GM21390 (cell line): Measurements from ENCODE around the gene DRAM2.
A peak's percentile ranks its signal among the peaks of the same experiment; 100 is the strongest.

Source experiments
- ATAC-seq: cut with Tn5 transposase; IDR thresholded peaks from one replicate; pipeline ENCODE4 v1.9.1; 2021; ENCODE audit not compliant: unreplicated experiment

The DRAM2 gene

DNA sequence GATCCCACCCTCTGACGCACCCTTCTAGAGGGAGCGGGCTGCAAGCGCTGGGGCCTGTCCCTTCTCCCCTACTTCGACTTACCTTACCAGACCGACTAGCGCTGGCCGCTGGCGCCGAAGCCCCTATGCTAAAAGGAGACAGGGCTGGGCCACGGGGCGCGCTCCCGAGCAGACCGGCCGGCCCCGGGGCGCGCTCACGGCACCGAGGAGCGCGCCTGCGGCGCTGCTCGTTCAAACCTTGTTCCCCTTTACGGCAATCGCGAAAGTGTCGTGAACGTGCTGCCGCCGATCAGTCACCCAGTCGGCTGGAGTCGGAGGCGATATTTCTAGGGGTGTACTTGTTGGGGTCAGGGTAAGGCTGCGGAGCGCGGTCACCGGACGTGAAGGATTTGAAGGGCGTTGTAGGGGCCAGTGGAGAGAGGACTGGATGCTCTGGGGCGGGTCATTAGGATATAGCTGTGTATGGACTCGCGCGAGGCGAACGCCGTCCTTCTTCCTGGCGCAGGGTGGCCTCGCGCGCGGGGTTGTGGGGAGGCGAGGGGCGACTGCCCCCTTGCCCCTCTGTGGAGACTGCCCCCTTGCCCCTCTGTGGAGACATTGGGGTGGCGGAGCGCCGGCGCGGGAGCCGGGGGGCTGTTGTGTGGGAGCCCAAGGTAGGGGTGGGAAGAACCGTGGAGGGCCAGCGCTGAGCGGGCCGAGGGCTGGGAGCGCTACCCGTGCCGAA is at the start of gene DRAM2, which contains the start of gene CEPT1:
TSS of gene DRAM2 (minus strand) at position 138 of the 724 bp plus-strand sequence. CDS start 8,539 bp downstream, outside the sequence.
TSS of gene CEPT1 (plus strand) at position 268 of the 724 bp plus-strand sequence. CDS start 7,492 bp downstream, outside the sequence.
- ATAC-seq, result peak; percentile 57

DNA sequence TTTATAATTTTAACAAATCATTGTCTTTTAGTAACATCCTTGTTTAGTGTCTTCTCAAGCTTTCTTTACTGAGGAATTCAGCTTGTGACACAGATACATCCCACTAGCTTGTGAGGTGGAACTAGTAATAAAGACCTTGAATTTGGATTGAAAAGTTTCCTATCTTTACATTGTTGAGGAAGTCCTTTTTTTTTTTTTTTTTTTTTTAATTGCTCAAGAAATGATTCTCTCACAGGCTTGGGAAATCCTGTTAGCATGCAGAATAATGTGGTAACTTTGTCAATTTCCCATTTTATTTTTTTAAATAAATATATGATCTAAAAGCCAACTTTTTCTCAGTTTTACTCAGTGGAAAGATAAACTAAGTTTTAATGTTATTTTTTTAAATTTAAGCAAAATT is 44.8 kb upstream of the DRAM2 start:
- ATAC-seq, result no peak

DNA sequence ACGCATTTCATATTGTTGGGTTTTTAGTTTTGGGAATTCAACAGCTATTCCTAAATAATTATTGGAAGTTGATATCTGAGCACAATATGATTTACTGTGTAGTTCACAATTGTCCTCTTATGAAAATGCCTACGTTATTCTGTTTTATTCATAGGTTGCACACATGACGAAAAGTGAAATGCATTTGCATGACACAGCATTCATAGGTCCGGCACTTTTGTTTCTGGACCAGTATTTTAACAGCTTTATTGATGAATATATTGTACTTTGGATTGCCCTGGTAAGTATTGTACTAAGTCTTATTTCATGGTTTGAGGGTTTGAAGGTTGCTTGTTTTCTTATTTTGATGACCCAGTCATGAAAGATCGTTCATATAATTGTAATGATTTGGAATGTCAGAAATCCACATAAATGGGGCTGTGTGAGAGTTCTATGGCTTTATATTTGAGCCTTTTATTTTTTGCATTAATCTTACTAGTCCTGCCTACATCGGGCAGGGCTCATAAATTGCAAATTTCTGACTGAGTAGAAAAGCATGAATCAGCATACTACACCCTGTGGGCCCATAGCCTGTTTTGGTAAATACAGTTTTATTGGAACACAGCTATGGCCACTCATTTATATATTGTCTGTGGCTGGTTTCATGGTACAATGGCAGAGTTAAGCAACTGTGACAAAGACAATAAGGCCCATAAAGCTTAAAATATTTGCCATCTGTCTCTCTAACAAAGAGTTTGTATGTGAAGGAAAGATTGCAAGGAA is 43.6 kb upstream of the DRAM2 start:
- ATAC-seq, result no peak

DNA sequence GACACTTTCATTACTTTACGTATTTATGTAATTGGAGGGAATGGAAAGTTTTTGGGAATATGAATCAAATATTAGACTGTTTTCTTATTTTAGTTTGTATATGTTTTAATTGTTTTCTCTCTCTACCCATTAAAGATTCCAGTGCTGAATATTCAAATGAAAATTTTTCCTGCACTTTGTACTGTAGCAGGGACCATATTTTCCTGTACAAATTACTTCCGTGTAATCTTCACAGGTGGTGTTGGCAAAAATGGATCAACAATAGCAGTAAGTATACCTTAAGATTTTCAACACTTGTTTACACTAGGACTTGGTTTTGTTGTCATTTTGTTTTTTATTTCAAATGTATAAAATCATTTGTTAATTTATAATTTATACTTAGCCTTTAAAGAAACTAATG is 42.2 kb upstream of the DRAM2 start:
- no peak for ATAC-seq

DNA sequence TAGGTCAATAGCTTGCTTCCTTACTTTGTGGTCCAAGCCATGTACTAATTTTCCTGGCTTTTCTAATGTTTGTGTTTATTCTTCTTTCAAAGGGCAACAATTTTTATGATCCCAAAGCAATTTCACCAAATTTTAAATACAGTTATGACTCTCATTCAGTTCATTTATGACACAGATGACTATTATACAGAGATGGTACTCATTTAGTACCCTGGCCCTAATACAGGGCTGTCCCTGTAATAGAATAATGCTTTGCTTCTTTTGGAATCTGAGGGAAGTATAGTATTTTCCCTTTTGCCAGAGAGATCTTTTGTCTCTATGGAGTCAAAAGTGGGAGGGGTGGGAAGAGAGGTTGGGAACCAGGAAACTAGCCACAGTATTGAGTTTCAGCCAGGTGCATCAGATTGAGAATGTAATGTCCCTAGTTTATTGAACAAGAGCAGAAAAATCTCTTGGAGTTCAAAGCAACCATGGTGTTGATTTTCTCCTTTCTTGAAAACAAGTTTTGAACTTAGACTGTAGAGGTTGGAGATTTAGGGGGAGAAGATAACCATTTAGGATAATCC is 40.2 kb upstream of the DRAM2 start:
- no peak for ATAC-seq

DNA sequence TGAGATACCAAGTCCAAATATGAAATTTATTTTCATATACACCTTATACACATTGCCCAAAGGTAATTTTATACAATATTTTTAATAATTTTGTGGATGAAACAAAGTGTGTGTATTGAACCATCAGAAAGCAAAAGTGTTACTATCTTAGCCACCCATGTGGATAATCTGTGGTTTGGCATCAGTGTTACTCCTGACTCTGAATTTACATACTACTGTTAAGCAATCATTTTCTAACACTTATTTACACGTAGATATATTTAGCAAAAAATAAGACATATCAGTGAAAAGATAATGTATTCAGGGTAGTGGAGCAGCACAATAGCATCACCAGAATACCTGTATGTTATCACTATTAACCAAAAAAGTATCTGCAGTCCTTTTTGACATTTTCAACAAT is 36.8 kb upstream of the DRAM2 start:
- ATAC-seq, result peak; percentile 63

DNA sequence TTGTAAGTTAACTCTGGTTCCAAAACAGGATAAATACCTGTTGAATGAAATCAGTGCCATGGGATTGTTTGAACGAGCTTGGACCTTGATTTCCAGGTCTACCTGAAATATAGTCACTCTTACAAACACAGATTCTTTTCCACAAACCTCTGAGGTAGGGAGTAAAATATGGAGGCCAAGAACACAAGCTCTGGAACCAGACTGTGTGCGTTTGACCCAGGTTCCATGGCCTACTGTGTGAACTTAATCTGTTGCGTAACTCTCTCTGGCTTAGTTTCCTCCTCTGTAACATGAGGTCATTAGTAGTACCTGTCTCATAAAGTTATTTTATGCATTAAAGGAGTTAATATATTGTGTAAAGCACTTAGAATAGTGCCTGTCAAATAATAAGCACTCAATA is 35.5 kb upstream of the DRAM2 start:
- ATAC-seq, result no peak

DNA sequence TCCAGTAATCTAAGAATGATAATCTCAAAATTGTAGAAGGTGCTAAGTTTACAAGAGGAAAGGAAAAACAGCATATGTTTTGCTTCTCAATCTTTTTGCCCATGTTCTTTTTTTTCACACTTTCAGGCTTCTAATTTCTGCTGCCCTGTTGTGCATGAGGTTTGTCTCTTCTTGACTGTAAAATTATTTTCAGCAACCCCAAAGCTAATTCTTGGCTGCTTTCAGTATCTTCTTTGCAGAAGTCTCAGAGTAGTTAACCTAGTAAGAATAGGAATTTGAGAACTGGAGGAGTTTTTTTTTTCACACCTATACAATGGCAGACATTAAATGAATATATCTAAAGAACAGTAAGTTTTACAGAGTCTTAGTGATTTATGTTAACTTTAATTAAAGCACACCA is 34.2 kb upstream of the DRAM2 start:
- ATAC-seq, result no peak

DNA sequence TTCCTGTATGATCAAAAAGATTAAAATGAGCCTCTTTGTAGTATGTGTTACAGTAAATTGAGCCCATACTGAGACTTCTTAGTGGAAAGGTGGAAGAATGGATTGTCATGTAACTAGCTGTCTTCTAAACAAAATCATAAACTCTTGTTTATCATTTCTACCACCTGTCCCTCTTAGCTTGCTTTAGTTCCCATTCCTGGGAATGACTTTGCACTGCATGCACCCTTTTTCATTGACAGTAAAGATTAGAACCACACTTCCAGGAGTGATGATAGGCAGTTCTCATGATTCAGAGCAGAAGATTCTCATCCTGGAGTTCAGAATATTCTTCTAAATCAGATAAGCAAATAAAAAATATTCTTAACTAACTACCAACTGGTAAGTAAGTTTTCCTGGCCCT is 32.6 kb upstream of the DRAM2 start:
- ATAC-seq, result no peak

DNA sequence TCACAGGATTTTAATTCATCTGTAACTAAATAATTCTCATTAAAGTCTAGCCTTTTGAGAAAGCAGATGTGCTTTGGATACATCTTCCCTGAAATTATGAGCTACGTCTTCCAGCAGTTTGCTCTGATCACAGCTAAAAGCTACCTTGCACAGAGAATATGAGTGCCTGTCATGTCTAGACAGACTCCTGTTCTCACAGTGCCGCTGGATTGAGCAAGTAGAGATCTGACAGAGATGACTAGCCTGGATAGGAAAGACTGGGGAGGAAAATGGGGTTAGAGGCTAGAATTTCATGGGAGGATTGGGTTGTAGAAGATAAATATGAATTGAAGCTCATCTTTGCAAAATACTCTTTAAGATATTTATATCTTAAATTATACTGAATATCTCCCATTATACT is 24.3 kb upstream of the DRAM2 start:
- ATAC-seq, result no peak

DNA sequence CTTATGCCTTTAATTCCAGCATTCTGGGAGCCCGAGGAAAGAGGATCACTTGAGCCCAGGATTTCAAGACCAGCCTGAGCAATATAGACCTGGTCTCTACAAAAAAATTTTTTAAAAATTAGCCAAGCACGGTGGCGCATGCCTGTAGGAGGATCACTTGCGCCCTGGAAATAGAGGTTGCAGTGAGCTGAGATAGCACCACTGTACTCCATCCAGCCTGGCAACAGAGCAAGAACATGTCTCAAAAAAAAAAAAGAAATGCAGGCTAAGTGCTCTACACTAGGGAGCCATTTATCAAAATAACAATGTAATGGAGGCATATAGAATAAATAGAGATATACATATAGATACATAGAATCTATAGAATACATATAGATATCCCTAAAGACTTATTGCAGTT is 23.5 kb upstream of the DRAM2 start:
- ATAC-seq, result no peak

DNA sequence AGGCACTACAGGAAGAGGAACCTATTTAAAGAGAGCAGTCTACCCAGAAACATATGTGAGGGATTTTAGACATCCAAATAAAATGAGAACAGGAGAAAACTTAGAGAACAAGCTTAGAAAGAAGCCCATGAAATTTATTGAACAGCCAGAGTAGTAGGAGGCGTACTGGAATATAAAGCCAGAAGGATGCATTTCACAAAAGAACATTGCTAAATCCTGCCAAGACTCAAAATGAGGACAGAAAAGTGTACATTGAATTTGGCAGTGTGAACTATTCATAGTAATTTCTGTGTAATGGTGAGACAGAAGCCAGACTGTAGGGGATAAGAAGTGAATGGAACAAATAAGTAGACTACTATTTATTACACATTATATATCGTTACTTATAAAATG is 22.6 kb upstream of the DRAM2 start:
- no peak for ATAC-seq

DNA sequence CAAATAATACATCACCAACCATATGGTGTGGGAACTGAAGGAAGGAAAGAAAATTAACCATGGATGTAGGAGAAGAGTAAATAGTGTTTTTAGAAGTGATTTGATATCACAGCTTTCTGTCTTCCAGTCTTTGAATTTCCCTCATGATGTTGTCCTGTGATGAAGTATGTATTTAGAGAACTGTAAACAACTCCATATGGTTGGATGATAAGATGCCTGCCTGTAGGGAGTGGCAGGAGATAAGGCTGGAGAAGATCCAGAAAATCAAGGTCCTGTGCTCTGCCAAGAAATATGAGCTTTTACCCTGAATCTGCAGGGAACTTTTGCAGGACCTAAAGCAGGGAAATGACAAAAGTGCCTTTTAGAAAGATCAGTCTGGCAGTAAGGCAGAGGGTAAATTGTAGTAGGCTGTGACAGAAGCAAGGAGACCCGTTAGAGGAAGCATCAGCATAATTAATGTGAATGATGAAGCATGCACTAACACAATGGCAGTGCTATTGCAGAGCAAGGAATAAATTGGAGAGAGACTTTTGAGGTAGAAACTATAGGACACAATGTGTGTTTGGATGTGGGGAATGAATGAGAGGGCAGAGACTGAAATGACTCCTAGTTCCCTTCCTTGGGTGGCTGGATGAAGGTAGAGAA is 22.1 kb upstream of the DRAM2 start:
- no peak for ATAC-seq

DNA sequence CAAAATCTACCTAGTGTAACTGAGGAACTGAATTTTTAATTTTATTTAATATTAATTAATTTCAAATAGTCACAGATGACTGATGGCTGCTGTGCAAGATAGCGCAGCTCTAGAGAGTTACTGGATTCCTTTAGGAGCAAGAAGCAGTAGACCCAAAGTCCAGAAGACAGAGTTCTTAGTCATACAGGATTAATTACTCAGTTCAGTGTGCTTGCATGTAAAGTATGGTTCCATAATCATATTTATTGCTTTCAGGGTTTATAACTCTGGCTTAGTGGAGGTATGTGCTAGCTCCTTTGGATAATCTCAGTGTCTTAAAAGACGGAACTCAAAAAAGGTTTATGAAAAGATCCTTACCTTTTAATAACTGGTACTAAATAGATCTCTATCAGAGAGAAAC is 17.5 kb upstream of the DRAM2 start:
- ATAC-seq, result no peak

DNA sequence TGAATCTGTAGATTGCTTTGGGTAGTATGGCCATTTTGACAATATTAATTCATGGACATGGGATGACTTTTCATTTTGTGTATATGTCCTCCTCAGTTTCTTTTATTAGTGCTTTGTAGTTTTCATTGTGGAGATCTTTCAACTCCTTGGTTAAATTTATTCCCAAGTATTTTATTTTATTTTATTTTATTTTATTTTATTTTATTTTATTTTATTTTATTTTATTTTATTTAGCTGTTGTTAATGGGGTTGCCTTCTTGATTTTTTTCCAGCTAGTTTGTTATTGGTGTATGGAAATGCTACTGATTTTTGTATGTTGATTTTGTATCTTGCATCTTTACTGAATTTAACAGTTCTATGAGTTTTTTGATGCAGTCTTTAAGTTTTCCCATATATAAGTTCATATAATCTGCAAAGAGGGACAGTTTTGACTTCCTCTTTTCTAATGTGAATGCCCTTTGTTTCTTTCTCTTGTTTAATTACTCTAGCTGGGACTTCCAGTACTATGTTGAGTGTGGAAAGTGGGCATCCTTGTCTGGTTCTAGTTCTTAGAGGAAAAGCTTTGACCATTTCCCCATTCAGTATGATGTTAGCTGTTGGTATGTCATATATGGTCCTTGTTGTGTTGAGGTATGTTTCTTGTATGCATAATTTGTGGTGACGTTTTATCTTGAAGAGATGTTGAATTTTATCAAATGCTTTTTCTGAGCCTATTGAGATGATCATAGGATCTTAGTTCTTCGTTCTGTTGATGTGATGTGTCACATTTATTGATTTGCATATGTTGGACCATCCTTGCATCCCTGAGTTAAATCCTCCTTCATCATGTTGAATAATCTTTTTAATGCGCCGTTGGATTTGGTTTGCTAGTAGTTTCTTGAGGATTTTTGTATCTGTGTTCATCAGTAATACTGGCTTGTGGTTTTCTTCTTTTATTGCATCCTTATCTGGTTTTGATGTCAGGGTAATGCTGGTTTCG is 14.4 kb upstream of the DRAM2 start:
- ATAC-seq, result no peak

DNA sequence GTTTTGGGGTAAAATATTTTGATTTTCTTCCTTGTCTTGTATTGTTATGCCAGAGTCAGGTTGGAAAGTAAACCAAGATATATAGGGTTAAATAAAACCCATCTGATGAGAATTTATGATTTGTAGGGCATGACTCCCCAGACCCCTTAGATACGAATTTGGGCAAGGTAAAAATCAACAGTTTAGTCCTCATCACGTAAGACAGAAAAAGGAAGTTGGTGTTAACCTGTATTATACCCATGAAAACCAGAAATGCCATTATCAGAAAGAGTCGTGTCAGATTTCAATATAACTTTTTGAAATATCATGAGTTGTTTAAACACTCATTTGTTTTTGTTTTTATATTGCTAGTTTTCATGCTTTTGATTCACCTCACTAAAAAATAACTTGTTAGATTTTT is 11.9 kb upstream of the DRAM2 start:
- ATAC-seq, result no peak

DNA sequence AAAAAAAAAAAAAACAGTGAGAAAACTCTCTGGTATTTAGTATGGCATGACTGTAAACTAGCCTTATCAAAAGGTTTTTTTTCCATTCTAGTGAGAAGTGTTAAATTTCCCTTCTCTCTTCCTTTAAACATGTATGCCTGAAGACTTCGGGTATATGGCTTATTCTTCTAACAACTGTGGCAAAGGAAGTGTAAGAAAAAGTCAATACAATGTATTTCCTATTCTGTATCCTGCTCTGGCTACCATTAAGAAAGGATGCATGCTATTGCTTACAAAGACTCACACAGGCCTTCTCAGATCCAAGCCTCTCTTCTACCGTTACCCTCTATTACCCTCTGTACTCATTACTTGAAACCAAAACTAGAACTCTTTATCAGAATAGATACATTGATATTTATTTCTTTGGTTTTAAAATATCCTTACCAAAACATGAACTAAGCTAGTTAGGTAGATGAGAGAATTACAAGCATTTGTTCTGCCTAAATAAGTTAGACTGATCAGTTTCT is 8.5 kb upstream of the DRAM2 start:
- peak; percentile 82 for ATAC-seq

DNA sequence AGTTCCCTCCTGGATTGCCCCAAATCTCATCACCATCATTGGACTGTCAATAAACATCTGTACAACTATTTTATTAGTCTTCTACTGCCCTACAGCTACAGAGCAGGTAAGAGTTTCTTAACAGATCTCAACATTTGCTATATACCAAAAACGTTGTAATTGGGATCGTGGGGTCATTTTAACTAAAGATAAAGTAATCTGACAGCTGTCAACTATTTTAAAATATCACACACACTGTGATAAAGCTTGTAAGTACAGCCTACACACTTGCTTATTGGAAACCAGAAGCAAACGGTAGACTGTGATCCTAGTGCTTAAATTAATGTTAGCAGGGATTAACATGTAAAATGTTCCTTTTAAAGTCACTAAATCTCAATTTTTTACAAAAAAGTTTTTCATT is 8.1 kb upstream of the DRAM2 start:
- no peak for ATAC-seq

DNA sequence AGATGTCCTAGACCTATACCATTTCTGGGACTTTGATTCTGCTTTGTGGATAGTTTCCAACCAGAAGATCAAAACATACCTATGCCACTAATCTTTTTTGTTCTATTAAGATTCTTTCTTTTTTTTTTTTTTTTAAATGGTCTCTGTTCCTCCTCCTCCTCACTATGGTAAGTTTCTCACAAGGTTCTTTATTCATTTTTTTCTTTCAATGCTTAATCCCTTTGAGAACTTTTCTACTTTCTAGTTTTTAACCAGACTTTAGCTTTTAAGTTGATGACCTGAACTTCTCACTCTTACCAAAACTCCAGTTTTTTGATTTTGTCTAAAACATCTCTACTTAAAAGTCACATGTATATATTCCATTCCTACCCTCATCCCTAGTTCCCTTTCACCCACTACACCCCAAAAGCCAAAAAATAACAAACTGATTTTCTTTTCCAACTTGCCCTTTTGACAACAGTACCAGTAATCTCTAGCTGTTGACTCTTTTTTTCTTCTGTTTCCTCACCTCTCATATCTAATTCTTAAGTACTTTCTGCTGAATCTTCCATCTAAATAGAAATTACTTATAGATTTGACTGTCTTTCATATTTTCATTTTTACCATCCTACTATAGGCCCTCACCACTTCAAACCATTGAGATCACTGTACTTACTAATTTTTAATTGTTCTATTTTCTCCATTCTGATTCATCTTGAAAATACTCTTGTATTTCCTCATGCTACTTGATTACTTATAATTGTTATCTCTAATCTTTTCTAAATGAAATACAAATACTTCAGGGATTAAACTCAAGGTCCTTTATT is 6.3 kb upstream of the DRAM2 start:
- no peak for ATAC-seq
